Ramos (cell line): ENCODE data around the gene GRID2.

Source experiments
- in situ Hi-C: fragments of 300-500 bp; cut with MboI; formaldehyde crosslinking; loops from one replicate; pipeline ENCODE4 v1.14.3; 2022; ENCODE audit warnings: low sequenced_read_pairs; ENCODE audit not compliant: unreplicated experiment

Gene GRID2

GRCh38 chr4:93749292-93749761 lies 1445.6 kb downstream of the GRID2 start:
- in situ Hi-C loops: no loop called here

- in situ Hi-C loops: no loop called here
These were observed 1447.6 kb downstream of the GRID2 start for GRCh38 chr4:93751411-93751810.

GRCh38 chr4:93756101-93756500 lies 1452.3 kb downstream of the GRID2 start:
- in situ Hi-C loops: no loop called here

GRCh38 chr4:93759506-93759905 lies 1455.7 kb downstream of the GRID2 start:
- in situ Hi-C loops: no loop called here

- in situ Hi-C loops: no loop called here
These were observed 1456.5 kb downstream of the GRID2 start for GRCh38 chr4:93760284-93760683.

DNA sequence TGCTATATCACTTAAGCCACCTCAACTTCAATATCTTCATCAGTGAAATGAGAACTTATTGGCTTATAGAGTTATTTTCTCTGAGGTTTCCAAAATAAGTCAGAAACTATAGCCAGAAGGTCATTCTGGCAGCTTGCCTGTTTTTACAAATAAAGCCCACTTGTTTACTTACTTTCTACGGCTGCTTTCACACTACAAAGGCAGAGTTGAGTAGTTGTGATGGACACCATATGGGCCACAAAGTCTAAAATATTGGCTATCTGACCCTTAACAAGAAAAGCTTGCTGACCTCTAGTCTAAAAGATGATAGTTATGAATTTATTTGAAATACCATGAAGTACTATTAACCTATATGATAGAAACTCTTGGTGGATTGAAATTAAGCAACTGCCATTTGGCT lies 1457.5 kb downstream of the GRID2 start:
- in situ Hi-C loops: no loop called here

GRCh38 chr4:93764639-93765246 lies 1461.0 kb downstream of the GRID2 start:
- in situ Hi-C loops: no loop called here

DNA sequence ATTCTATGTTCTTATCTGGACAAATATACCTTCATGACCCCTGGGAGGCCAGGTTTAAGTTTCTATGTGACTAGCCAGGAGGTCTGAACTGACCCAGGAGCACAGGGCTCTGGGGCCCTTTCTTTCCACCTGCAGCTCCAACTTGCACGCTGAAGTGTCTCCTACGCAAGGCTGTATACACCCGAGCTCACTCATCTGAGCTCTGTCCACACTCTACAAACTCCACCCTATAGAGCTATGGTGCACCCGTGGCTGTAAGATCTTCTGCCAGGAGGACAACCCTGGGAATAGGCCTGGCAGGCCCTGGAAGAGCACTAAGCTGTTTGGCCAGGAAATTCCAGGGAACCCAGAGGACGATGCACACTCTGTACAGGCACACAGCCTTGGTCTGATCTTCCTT lies 1464.2 kb downstream of the GRID2 start:
- in situ Hi-C loops: no loop called here

GRCh38 chr4:93770201-93770600 lies 1466.4 kb downstream of the GRID2 start:
- in situ Hi-C loops: no loop called here

DNA sequence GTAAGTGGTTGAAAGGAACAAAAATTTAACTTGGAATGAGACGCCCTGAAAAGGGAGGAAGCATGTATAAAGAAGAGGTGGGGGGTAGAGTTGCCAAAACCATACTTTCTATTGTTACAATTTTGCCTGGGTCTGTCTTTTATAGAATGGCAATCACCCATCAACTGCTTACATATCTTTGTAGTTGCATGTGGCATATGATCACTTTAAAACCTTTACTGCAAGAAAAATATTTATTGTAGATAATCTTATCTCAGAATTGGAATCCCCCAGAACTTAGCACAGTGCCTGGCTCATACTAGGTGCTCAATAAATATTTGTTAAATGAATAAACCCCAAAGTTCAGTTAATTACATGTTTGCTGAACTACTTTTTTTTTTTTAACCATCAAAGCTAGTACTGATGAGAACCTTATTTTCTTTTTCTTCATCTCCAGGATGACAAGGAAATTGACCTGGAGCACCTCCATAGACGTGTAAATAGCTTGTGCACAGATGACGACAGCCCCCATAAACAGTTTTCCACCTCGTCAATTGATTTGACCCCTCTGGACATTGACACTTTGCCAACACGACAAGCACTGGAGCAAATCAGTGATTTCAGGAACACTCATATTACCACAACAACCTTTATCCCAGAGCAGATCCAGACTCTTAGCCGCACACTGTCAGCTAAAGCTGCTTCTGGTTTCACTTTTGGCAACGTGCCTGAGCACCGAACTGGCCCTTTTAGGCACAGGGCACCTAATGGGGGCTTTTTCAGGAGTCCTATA lies 1468.1 kb downstream of the GRID2 start:
- in situ Hi-C loops: no loop called here

DNA sequence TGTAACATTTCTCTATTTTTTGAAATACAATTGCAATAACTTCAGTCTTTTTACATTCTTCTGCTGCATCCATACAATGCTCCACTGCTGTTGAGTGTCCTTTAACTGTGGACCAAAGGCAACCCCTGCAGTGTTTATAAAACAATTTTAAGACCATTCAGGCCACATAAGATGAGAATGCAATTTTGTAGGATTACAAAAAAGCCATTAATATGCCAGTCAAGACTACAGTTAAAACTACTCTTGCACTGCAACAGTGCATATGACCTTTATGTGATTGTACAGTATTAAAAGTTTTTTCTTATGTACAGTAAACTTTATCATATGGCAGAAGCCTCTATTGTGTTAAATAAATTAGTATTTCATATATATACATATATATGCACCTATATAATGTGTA lies 1469.1 kb downstream of the GRID2 start:
- in situ Hi-C loops: no loop called here

- in situ Hi-C loops: no loop called here
These were observed 1471.8 kb downstream of the GRID2 start for GRCh38 chr4:93775551-93775950.

- in situ Hi-C loops: no loop called here
These were observed 1472.8 kb downstream of the GRID2 start for GRCh38 chr4:93776386-93777080.

GRCh38 chr4:93777081-93777460 lies 1473.3 kb downstream of the GRID2 start:
- in situ Hi-C loops: no loop called here

DNA sequence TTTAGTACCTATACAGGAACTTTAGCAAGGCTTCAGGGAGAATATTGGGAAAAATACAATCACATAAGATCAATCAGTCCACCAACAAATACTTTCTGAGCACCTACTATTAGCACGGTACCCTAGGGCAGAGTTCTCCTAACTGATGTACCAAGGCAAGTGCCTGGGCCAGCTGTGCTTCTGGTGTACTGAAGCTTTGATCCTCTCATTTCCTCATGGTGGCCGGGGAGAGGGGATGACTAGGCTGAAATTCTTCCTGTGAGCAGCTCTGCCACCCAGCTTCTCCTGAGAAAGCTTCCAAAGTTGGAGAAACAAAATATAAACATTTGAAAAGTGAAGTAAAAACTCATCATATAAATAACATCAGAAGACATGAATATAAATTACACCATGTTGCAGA lies 1475.5 kb downstream of the GRID2 start:
- in situ Hi-C loops: no loop called here

DNA sequence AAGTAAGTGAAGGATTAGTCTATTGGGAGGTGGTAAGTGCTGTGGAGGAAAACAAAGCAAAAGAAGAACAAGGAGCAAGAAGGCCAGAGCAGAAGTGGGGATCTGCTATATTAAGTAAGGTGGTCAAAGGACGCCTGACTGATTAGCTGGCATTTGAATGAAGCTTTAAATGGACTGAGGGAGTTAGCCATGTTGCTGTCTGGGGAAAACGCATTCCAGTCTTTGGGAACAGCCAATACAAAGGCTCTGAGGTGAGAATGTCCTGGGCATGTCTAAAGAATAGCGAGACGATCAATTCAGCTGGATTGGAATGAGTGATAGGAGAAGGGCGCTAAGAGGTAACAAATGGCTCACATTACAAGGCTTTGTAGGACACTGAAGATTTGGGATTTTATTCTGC lies 1476.3 kb downstream of the GRID2 start:
- in situ Hi-C loops: no loop called here

GRCh38 chr4:93781198-93781597 lies 1477.4 kb downstream of the GRID2 start:
- in situ Hi-C loops: no loop called here

DNA sequence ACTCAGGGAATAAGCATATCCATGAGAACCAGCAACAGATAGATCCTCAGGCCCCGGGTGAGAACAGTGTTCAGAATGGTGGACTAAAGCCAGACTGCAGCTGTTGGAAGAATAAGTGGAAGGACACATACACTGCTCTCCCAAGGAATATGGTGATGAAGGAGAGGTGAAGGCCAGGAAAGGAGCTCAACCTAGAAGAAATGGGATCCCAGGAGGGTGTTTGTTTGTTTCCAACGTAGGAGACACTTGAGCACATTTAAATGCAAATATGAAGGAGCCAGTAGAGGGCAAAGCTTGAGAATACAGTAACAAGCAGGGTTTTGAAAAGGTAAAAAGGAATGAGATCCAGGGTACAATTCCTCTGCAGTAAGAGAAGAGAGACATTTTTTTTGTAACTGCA lies 1482.4 kb downstream of the GRID2 start:
- in situ Hi-C loops: no loop called here

GRCh38 chr4:93788712-93789111 lies 1484.9 kb downstream of the GRID2 start:
- in situ Hi-C loops: no loop called here

DNA sequence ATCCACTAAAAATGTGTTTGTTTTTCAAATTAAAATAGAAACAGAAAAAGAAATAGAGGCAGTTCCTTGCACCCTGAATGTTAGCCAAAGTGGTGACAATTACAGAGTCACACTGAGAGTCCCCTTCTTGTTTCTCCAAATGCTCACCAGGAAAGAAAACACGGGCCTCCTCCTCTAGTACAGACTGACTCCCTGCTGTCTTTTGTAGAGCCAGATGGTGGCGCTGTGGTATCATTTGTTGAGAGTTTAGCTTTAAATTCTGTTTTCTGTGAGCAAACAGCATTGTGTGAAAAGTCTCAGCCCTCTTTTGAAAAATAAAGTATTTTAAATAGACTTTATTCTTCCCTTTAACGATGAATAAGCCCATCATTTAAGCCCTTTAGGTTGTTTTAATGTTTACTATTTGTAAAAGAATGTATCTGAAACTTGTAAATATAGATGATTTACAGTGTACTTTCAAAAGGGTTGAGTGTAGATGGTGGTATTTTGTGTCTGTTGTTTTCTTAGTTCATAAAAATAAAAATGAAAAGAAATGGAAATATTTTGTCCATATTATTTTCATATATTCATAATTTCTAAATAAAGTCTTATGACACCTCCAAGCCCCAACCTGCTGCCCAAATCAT lies 1487.9 kb downstream of the GRID2 start:
- in situ Hi-C loops: loop anchor here (10.0 kb wide), 1 partner anchor 613 kb away; no protein-coding TSS in a partner anchor

DNA sequence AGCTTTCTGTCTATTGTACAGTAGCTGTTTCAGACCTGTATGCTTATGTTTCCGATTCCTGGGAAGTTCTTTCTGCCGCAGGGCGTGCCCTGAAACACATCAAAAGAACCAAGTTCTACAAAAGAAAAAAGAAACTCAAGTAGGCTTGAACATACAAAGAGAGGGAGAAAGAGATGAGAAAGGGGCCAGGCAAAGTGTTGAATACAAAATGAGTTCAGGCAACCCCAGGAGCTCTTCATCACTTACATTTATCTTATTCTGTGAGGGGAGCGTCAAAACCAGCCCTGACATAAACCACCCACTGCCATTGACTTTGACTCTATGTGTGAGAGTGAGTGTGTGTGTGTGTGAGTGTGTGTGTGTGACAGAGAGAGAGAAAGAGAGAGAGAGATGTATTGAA lies 1498.3 kb downstream of the GRID2 start:
- in situ Hi-C loops: no loop called here
